Cardiac muscle cell (in vitro differentiated cells and primary cell): ENCODE results near the gene DNAJC25. TPM values are rescaled to one million over a fixed set of nuclear protein-coding genes. Genes with fewer than 3 reads are reported as not detected.

ENCODE experiments used
- DNase-seq, 2 donors: peaks; one replicate each; pipeline versions ENCODE4 v3.0.0 to v3.0.0-alpha.2; 2010 to 2017; ENCODE audit warnings: low read depth in 1 of 2, low spot score in 1 of 2
- H3K27ac ChIP-seq: fragments of 200-600 bp; sonication (generic); 2 replicates; pipeline ENCODE4 v1.5.1; 2016
- H3K27me3 ChIP-seq: fragments of 200-600 bp; sonication (generic); 2 replicates; pipeline ENCODE4 v1.6.0; 2016; ENCODE audit warnings: control low read depth
- H3K36me3 ChIP-seq: fragments of 200-600 bp; sonication (generic); 2 replicates; pipeline ENCODE4 v1.5.1; 2016; ENCODE audit warnings: control low read depth
- H3K4me1 ChIP-seq: fragments of 200-600 bp; sonication (generic); 2 replicates; pipeline ENCODE4 v1.8.1; 2017; ENCODE audit warnings: low read depth, mild to moderate bottlenecking, mixed run types
- H3K4me3 ChIP-seq: fragments of 200-600 bp; sonication (generic); 2 replicates; pipeline ENCODE4 v1.5.1; 2016; ENCODE audit warnings: mild to moderate bottlenecking
- H3K9me3 ChIP-seq: fragments of 200-600 bp; sonication (generic); 2 replicates; pipeline ENCODE4 v1.5.1; 2017; ENCODE audit warnings: low read depth, mild to moderate bottlenecking, control low read depth
- CTCF ChIP-seq: IDR thresholded peaks from 2 replicates; pipeline ENCODE4 v1.5.1; 2012; ENCODE audit warnings: low read depth, mild to moderate bottlenecking, low read length
- polyA plus RNA-seq: library from polyadenylated mRNA; unstranded; fragments of >200 nt; fragmentation: Nextera tagmentation; extraction: Ambion mirVana; gene quantifications from 2 replicates; pipeline ENCODE4 v1.2.1, GENCODE V29; 2016
- total RNA-seq: library from RNA; depleted of rRNA; stranded (reverse); fragments of >200 nt; gene quantifications from 2 replicates; pipeline ENCODE4 v1.2.3, GENCODE V29; 2016

DNAJC25 gene
- total and polyA plus RNA-seq, 2 experiments from 2014 or later = 7.1 to 10.4 TPM

DNA sequence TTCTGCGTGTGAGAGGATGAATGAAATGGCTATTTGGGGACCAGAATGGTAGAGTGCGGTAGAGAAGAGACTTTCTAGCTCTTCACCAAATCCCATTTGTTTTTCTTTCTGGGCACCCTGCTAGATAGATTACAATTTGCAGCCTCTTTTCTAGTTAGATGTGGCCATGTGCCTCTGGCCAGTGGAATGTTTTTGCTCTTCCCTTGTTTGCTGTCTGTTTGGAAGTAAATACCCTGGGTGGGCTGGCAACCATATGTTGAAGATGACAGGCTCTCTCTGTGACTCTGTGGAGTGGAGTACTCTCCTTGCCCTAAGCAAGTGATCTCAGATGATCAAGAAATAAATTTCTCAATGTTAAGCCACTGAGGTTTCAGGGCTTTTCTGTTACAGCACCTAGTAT is 43.2 kb downstream of the DNAJC25 start:
- no peaks in the 10 kb centered on the region for H3K36me3 ChIP-seq
- no peak for DNase-seq
- no peak overlapping the region for H3K4me3 ChIP-seq
- no peaks in the 10 kb centered on the region for H3K4me1 ChIP-seq
- H3K27ac ChIP-seq = no peak overlapping the region
- no peak for TF ChIP-seq CTCF
- H3K27me3 ChIP-seq = no peaks in the 10 kb centered on the region
- H3K9me3 ChIP-seq = no peaks in the 10 kb centered on the region

- no peak for TF ChIP-seq CTCF
- no peak for DNase-seq
- no peaks in the 10 kb centered on the region for H3K36me3 ChIP-seq
- no peak overlapping the region for H3K4me3 ChIP-seq
- H3K27me3 ChIP-seq = no peaks in the 10 kb centered on the region
- no peaks in the 10 kb centered on the region for H3K4me1 ChIP-seq
- no peaks in the 10 kb centered on the region for H3K9me3 ChIP-seq
- no peak overlapping the region for H3K27ac ChIP-seq
These were observed 45.0 kb downstream of the DNAJC25 start for GRCh38 chr9:111676116-111676515.

DNA sequence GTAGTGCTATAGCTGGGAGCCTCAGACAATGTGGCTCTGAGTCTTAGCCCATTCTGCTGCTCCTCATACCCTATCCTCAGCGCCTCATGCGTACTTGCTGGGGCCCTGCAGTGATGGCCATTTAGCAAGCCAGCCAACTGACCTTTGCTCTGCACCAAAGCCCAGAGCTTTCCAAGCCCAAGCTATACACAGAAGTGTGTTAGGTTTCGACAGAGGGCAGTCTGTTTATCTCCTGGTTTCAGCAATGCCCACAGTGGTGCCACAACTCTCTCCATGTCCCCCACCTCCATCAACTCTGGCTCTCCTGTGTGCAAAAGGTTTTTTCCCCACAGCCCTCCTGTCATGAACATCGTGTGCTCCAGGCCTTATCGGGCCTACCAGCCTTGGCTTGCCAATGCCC is 47.2 kb downstream of the DNAJC25 start:
- no peak overlapping the region for H3K4me3 ChIP-seq
- H3K9me3 ChIP-seq = no peaks in the 10 kb centered on the region
- TF ChIP-seq CTCF = no peak
- H3K36me3 ChIP-seq = no peaks in the 10 kb centered on the region
- DNase-seq = no peak
- no peaks in the 10 kb centered on the region for H3K27me3 ChIP-seq
- H3K4me1 ChIP-seq = no peaks in the 10 kb centered on the region
- H3K27ac ChIP-seq = no peak overlapping the region

DNA sequence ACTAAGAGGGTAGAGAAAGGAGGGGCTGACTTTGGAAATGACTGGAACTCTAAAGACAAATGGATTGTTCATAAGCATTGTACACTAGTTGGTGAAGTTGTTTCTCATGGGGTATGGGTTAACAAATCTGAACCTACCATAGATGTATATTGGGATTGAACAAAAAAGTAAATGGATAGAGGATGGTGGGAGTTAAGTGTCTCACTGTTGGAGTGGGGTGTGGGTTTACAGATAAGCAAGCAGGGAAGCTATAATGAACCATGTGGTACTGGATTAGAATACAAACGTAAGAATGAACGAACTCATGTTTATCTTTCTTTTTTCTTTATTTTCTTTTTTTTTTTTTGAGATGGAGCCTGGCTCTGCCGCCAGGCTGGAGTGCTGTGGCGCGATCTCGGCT is 48.1 kb downstream of the DNAJC25 start:
- Histone ChIP-seq H3K36me3 (no peaks in the 10 kb centered on the region), H3K27ac (no peak overlapping the region), H3K4me1 (no peaks in the 10 kb centered on the region), H3K9me3 (no peaks in the 10 kb centered on the region), H3K4me3 (no peak overlapping the region), H3K27me3 (no peaks in the 10 kb centered on the region)
- no peak for DNase-seq
- TF ChIP-seq CTCF = no peak

- no peaks in the 10 kb centered on the region for H3K36me3 ChIP-seq
- H3K4me1 ChIP-seq = no peaks in the 10 kb centered on the region
- no peak for TF ChIP-seq CTCF
- H3K27ac ChIP-seq = no peak overlapping the region
- no peak overlapping the region for H3K4me3 ChIP-seq
- no peaks in the 10 kb centered on the region for H3K9me3 ChIP-seq
- H3K27me3 ChIP-seq = no peaks in the 10 kb centered on the region
- DNase-seq = no peak
These were observed 52.3 kb downstream of the DNAJC25 start for GRCh38 chr9:111683392-111683791.
